A549 treated with CpdA at 1 μM for 4 hours (cell line): ENCODE data around the gene CNOT3. TPM values are rescaled to one million over a fixed set of nuclear protein-coding genes. Genes with fewer than 3 reads are reported as not detected.

Experiments
- total RNA-seq: library from RNA; stranded (reverse); fragments of 200-300 nt; extraction: Qiagen RNA extraction; gene quantifications from 5 replicates; pipeline ENCODE4 v1.2.3, GENCODE V29; 2022; ENCODE audit warnings: low read depth

Gene CNOT3
- 60.9 to 77.0 TPM (median 70.0 TPM) in 5 replicates for total RNA-seq

DNA sequence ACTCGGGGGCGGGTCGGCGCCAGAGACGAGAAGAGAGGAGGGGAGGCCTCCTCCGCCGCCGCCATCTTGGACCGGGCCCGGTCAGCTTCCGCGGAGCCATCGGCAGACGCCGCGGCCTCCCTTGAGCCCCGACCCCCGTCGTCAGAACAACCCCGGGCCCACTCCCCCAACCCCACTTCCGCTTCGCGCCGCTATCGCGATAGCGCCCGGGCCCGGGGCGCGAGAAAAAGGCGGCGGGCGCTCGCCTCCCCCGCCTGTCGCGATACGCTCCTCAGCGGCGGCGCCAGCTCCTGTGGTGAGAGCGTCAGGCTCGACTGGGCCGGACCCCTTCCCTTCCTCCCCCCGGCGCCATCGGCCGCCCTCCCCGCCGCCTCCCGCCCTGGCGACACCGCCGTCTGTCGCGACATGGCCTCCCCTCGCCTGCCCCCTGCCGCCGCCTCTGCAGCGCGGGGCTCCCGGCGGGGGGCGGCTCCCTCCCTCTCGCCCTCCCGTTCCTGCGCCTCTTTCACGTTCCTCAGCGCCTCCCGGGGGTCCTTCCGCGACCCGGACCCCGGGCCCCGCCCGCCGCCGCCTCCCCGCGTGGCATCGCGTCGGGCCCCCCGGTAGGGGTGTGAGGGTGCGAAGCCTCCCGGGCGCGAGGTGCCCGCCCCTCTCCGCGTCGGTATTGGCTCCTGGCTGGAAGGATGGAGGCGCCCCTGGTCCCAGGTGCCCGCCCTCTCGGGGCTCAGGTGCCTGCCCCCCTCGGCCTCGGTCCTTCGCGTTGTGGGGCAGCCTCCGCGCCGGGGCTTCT is at the start of gene CNOT3:
CNOT3 (plus strand) TSS at position 64 of the 790 bp plus-strand sequence. CDS start 5,217 bp downstream, outside the sequence.

GRCh38 chr19:54100561-54100960 is 37.0 kb upstream of the CNOT3 start, which contains the start of gene OSCAR:
Gene OSCAR (minus strand): TSS chr19:54100803. CDS start chr19:54100792, 11 bp downstream.

GRCh38 chr19:54102421-54103169 is 35.0 kb upstream of the CNOT3 start, which contains the start of gene NDUFA3:
Gene NDUFA3 (plus strand): TSS chr19:54102855. CDS start chr19:54102879, 24 bp downstream.

DNA sequence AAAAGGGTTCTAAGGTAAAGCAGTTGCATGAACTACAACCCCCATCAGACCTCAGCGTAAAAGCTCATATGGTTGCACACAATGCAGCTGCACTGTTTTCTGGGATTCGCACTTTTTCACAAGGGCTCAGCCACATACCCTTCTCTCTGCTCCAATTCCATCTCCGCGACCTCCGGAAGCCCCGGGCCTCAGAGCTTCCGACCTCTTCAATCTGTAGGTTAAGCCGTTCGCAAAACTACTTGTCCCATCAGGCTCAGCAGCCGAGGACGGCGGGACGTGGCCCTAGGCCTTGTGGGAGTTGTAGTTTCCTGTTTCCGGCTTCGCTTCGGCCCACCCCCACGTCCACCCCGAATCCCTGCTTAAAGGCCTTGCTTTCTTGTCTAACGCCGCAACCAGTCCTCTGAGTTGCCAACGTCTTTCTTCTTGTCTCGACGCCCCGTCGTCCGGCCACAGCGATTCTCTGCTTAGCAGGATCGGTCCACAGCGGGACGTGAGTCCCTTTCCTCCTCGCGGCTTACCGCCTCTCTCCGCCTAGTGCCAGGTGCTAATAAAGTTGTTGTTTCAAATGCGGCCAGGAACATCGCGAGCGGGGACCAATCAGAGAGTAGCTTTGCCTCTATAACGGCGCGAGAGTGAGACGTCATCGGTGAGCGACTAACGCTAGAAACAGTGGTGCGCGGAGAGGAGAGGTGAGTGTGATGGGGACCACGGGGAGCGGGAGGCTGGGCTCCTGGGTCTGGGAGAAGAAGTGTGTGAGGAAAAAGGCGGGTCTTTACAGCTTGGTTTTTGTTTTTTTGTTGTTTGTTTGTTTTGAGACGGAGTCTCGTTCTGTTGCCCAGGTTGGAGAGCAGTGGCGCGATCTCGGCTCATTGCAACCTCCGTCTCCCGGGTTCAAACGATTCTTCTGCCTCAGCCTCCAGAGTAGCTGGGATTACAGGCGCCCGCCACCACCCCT is 22.2 kb upstream of the CNOT3 start, which contains the start of the genes PRPF31 and TFPT:
PRPF31 (plus strand) TSS at position 646 of the 955 bp plus-strand sequence. CDS start 2,525 bp downstream, outside the sequence.
TFPT (minus strand) TSS at position 549 of the 955 bp plus-strand sequence; CDS start at position 161, 388 bp downstream.

GRCh38 chr19:54159352-54160181 is 22.0 kb downstream of the CNOT3 start, which contains the start of gene LENG1:
Gene LENG1 (minus strand): TSS chr19:54159721. CDS start chr19:54159695, 26 bp downstream.

DNA sequence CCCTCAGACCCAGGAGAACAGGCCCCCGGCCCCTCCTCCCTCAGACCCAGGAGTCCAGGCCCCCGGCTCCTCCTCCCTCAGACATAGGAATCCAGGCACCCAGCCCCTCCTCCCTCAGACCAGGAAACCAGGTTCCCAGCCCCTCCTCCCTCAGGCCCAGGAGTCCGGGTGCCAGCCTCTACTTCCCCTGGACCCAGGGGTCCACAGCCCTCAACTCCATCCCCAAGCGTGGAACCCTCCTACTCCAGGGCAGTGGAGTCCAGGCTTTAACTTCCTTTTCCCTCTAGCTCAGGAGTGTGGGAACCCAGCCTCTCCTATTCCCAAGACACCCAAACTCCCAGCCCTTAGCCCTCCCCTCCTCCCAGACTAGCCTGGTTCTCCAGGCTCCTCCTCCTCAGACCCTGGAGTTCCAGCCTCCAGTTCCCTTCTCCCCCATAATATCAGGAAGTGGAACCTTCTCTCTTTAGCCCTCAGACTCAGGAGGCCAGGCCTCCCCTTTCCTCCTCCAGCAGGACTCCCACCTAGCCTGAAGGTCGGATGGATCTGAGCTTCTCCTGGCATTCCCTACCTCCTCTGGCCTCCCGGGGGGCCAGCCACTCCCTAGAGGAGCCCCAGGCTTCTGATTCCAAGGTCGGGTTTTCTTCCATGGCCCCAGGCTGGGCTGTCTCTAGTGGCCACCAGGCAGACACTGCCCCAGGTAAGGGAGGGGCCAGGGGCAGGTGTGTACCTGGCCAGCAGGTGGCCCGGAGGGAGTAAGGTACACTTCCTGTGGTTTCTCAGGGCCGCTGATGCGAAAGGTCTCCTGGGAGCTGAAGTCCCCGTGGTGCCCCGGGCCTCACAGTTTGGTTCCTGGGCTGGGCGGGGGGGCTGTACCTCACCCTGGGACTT is 35.2 kb downstream of the CNOT3 start, which contains the start of gene TMC4:
TMC4 (minus strand) TSS at position 690 of the 888 bp plus-strand sequence; CDS start at position 647, 43 bp downstream.

GRCh38 chr19:54189145-54189734 is 51.7 kb downstream of the CNOT3 start, which contains the start of gene MBOAT7:
Gene MBOAT7 (minus strand): TSS chr19:54189580. CDS start chr19:54188508, 1,072 bp downstream.

DNA sequence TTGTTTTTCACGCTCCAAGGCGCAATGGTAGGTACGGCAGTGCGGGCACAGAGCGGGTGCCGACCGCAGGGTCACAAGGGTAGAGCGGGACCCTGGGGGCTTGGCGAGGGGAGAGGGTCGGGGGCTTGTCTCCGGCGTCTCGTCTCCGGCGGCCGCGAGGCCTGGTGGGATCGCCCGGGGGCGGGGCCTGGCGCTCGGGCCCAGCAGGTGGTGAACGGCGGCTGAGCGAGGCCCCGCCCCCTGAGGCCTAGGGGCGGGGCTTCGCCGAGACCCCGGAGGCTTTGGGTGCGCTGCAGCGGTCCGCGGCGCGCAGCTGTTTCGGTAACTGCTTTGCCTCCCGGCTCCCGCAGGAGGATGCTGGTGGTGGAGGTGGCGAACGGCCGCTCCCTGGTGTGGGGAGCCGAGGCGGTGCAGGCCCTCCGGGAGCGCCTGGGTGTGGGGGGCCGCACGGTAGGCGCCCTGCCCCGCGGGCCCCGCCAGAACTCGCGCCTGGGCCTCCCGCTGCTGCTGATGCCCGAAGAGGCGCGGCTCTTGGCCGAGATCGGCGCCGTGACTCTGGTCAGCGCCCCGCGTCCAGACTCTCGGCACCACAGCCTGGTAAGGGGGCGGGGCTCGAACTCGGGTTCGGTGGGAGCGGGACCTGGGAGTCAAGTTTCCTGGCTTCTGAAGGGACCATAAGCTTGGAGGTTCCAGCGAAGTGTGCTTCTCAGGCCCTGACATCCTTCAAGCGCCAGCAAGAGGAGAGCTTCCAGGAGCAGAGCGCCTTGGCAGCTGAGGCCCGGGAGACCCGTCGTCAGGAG is 53.6 kb downstream of the CNOT3 start, which contains the start of gene TSEN34:
TSEN34 (plus strand) TSS at position 298 of the 800 bp plus-strand sequence; CDS start at position 355, 57 bp downstream.

Other genes with a start within 250 kb of the CNOT3 start
- 6.8 to 10.8 TPM (median 9.6 TPM) in 5 replicates for gene CACNG7, start 228.5 kb upstream of the CNOT3 start, total RNA-seq
- gene CACNG8, start 174.8 kb upstream of the CNOT3 start, total RNA-seq: 1.2 to 1.9 TPM (median 1.7 TPM) in 5 replicates
- 9.7 to 13.4 TPM (median 10.8 TPM) in 5 replicates for gene CACNG6, start 146.1 kb upstream of the CNOT3 start, total RNA-seq
- gene VSTM1, start 73.9 kb upstream of the CNOT3 start, total RNA-seq: 0.35 to 0.81 TPM (median 0.79 TPM) in 4 of 5 replicates, not detected in the other
- gene TARM1, start 56.4 kb upstream of the CNOT3 start, total RNA-seq: not detected in 5 replicates
- gene OSCAR, start 37.0 kb upstream of the CNOT3 start, total RNA-seq: 0.21 to 0.51 TPM (median 0.30 TPM) in 5 replicates
- gene NDUFA3, start 34.9 kb upstream of the CNOT3 start, total RNA-seq: 194 to 262 TPM (median 237 TPM) in 5 replicates
- 21.9 to 25.5 TPM (median 23.0 TPM) in 5 replicates for gene TFPT, start 22.1 kb upstream of the CNOT3 start, total RNA-seq
- 112 to 122 TPM (median 116 TPM) in 5 replicates for gene PRPF31, start 22.0 kb upstream of the CNOT3 start, total RNA-seq
- 6.7 to 9.8 TPM (median 9.1 TPM) in 5 replicates for gene LENG1, start 22.0 kb downstream of the CNOT3 start, total RNA-seq
- gene TMC4, start 35.4 kb downstream of the CNOT3 start, total RNA-seq: 0.24 to 1.5 TPM (median 1.3 TPM) in 5 replicates
- 126 to 174 TPM (median 157 TPM) in 5 replicates for gene MBOAT7, start 51.8 kb downstream of the CNOT3 start, total RNA-seq
- gene TSEN34, start 53.5 kb downstream of the CNOT3 start, total RNA-seq: 80.8 to 131 TPM (median 123 TPM) in 5 replicates
- 2,035 to 2,508 TPM (median 2,323 TPM) in 5 replicates for gene RPS9, start 63.1 kb downstream of the CNOT3 start, total RNA-seq
- 0.05 to 0.11 TPM (median 0.06 TPM) in 3 of 5 replicates, not detected in the others for gene LILRB3, start 85.2 kb downstream of the CNOT3 start, total RNA-seq
- gene LILRA6, start 105.0 kb downstream of the CNOT3 start, total RNA-seq: 0.03 to 0.07 TPM in 2 of 5 replicates, not detected in the others
- 0.03 to 0.06 TPM in 2 of 5 replicates, not detected in the others for gene LILRB5, start 119.5 kb downstream of the CNOT3 start, total RNA-seq
- 0.14 TPM in 1 of 5 replicates, not detected in the others for gene LILRB2, start 143.3 kb downstream of the CNOT3 start, total RNA-seq
- not detected in 5 replicates for gene LILRA5, start 175.4 kb downstream of the CNOT3 start, total RNA-seq
- gene LILRA4, start 201.4 kb downstream of the CNOT3 start, total RNA-seq: not detected in 5 replicates
- 0.08 to 0.12 TPM in 2 of 5 replicates, not detected in the others for gene LAIR1, start 227.2 kb downstream of the CNOT3 start, total RNA-seq